Measurements from ENCODE around the gene ITGB3BP. TPM values are rescaled to one million over a fixed set of nuclear protein-coding genes. Genes with fewer than 3 reads are reported as not detected.

The ITGB3BP gene
- total and polyA plus RNA-seq, 5 donors from 2014 or later, result 11.3 to 29.9 (median 23.3) TPM

DNA sequence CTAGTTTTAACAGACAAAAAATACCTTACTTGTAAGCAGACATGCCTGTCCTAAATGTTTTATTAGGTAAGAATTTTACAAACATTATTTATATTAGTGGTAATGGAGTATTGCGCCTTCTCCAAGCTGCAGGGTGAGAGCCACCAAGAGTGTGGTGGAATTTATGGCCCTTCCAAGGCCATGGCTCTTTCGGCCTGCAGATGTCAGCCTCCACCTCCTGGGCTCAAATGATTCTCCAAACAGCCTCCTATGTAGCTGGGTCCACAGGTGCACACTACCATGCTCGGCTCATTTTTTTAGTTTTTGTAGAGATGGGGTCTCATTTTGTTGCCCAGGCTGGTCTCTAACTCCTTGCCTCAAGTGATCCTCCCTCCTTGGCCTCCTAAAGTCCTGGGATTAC lies 56.3 kb downstream of the ITGB3BP start:
- Mint-ChIP-seq H3K27ac (no peak overlapping the region), H3K4me1 (peaks cover 3 to 9% (median 5%) of the 10 kb centered on the region in 4 donors), H3K4me3 (no peak overlapping the region), H3K9me3 (peaks cover 0 to 12% (median 3%) of the 10 kb centered on the region in 7 donors), H3K27me3 (no peaks in the 10 kb centered on the region), H3K36me3 (peaks cover 19% of the 10 kb centered on the region)
- H3K9me3 ChIP-seq (ENCODE audit: control insufficient read depth in 2 of 2, low read length in 2 of 2), result peaks cover 4 to 6% of the 10 kb centered on the region in 2 experiments
- no peaks in the 10 kb centered on the region for H3K27me3 ChIP-seq (ENCODE audit: control insufficient read depth, insufficient read depth, low read length)
- no peak overlapping the region for H3K27ac ChIP-seq (ENCODE audit: insufficient read depth, low read length, poor library complexity, severe bottlenecking)
- no peaks in the 10 kb centered on the region for H3K4me1 ChIP-seq (ENCODE audit: control insufficient read depth, insufficient read depth, low read length, poor library complexity, severe bottlenecking)
- ATAC-seq (ENCODE audit: low read depth in 2 of 2), result no peak
- no peaks in the 10 kb centered on the region for H3K36me3 ChIP-seq (ENCODE audit: control insufficient read depth, insufficient read depth, low read length)
- H3K4me3 ChIP-seq (ENCODE audit: low read depth, low read length), result no peak overlapping the region
- no peak for DNase-seq

DNA sequence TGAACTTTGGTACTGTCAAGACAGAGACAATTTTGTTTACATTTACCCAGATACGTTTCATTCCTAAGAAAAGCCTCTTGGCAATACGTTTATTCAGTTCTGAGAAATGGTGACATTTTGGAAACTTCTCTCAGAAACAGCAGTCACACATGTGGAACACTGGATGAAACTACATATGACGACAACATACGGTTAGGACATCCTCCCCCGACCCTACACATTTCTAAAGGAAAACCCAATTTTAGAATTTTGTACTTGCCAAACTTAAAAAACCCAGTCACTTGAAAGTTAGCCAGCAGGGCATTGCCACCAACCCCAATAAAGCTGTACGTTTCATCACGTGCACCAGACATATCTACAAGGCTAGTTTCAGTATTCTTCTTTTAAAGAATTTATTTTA lies 56.8 kb downstream of the ITGB3BP start:
- Histone ChIP-seq H3K36me3 (ENCODE audit: control insufficient read depth, insufficient read depth, low read length) (no peaks in the 10 kb centered on the region), H3K9me3 (ENCODE audit: control insufficient read depth in 2 of 2, low read length in 2 of 2) (peaks cover 4 to 10% of the 10 kb centered on the region in 2 experiments), H3K27me3 (ENCODE audit: control insufficient read depth, insufficient read depth, low read length) (no peaks in the 10 kb centered on the region), H3K27ac (ENCODE audit: insufficient read depth, low read length, poor library complexity, severe bottlenecking) (no peak overlapping the region), H3K4me3 (ENCODE audit: low read depth, low read length) (no peak overlapping the region), H3K4me1 (ENCODE audit: control insufficient read depth, insufficient read depth, low read length, poor library complexity, severe bottlenecking) (no peaks in the 10 kb centered on the region)
- no peak overlapping the region for H3K4me3 Mint-ChIP-seq
- no peaks in the 10 kb centered on the region for H3K27me3 Mint-ChIP-seq
- H3K36me3 Mint-ChIP-seq, result peaks cover 20% of the 10 kb centered on the region
- ATAC-seq (ENCODE audit: low read depth in 2 of 2) (no peak), DNase-seq (no peak)
- H3K9me3 Mint-ChIP-seq, result peaks cover 0 to 15% (median 3%) of the 10 kb centered on the region in 7 donors
- H3K27ac Mint-ChIP-seq, result no peak overlapping the region
- H3K4me1 Mint-ChIP-seq, result peaks cover 3 to 9% (median 4%) of the 10 kb centered on the region in 4 donors

DNA sequence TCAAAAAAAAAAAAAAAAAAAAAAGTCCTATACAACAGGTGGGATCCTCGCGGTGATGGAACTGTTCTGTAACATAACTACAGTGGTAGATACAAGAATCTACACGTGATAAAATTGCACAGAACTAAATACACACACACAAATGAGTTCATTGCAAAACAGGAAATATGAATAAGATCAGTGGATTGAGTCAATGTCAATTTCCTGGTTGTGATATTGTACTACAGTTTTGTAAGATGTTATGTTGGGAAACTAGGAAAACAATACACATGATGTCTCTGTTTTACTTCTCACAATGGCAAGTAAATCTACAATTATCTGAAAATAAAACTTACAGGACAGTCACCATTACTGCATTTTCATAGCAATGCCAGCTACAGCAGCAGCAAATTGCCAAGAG lies 59.8 kb downstream of the ITGB3BP start:
- no peaks in the 10 kb centered on the region for H3K27me3 Mint-ChIP-seq
- H3K4me3 Mint-ChIP-seq, result no peak overlapping the region
- Histone ChIP-seq H3K4me1 (ENCODE audit: control insufficient read depth, insufficient read depth, low read length, poor library complexity, severe bottlenecking) (no peaks in the 10 kb centered on the region), H3K9me3 (ENCODE audit: control insufficient read depth in 2 of 2, low read length in 2 of 2) (peaks cover 4 to 10% of the 10 kb centered on the region in 2 experiments), H3K36me3 (ENCODE audit: control insufficient read depth, insufficient read depth, low read length) (no peaks in the 10 kb centered on the region), H3K4me3 (ENCODE audit: low read depth, low read length) (no peak overlapping the region), H3K27ac (ENCODE audit: insufficient read depth, low read length, poor library complexity, severe bottlenecking) (no peak overlapping the region), H3K27me3 (ENCODE audit: control insufficient read depth, insufficient read depth, low read length) (no peaks in the 10 kb centered on the region)
- peaks cover 3 to 9% (median 4%) of the 10 kb centered on the region in 4 donors for H3K4me1 Mint-ChIP-seq
- no peak overlapping the region for H3K27ac Mint-ChIP-seq
- peaks cover 0 to 13% (median 1%) of the 10 kb centered on the region in 7 donors for H3K9me3 Mint-ChIP-seq
- H3K36me3 Mint-ChIP-seq, result peaks cover 17% of the 10 kb centered on the region
- DNase-seq (peak in 1 of 3 donors; percentile 14), ATAC-seq (ENCODE audit: low read depth in 2 of 2) (peak in 1 of 2 donors; percentile 31)

DNA sequence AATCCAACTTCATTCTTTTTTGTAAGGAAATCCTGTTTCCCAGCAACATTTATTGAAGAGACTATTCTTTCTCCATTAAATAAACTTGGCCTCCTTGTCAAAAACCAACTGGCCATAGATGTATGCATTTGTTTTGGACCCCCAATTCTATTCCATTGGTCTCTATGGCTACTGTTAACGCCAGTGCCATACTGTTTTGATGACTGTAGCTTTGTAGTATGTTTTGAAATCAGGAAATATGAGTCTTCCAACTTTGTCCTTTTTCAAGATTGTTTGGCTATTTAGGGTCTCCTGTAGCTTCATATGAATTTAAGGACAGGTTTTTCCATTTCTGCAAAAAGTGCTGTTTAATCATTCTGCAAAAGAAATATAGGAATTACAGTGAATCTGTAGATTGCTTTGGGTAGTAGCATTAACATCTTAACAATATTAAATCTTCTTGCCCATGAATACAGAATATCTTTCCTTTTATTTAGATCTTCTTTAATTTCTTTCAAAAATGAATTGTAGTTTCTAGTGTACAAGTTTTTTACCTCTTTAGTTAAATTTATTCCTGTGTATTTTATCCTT lies 61.3 kb downstream of the ITGB3BP start:
- Mint-ChIP-seq H3K27ac (no peak overlapping the region), H3K27me3 (no peaks in the 10 kb centered on the region), H3K4me1 (peaks cover 3 to 9% (median 4%) of the 10 kb centered on the region in 4 donors), H3K4me3 (no peak overlapping the region), H3K9me3 (peaks cover 0 to 13% (median 1%) of the 10 kb centered on the region in 7 donors), H3K36me3 (peaks cover 21% of the 10 kb centered on the region)
- Histone ChIP-seq H3K27me3 (ENCODE audit: control insufficient read depth, insufficient read depth, low read length) (no peaks in the 10 kb centered on the region), H3K27ac (ENCODE audit: insufficient read depth, low read length, poor library complexity, severe bottlenecking) (no peak overlapping the region), H3K9me3 (ENCODE audit: control insufficient read depth in 2 of 2, low read length in 2 of 2) (peaks cover 4 to 10% of the 10 kb centered on the region in 2 experiments), H3K4me1 (ENCODE audit: control insufficient read depth, insufficient read depth, low read length, poor library complexity, severe bottlenecking) (no peaks in the 10 kb centered on the region), H3K36me3 (ENCODE audit: control insufficient read depth, insufficient read depth, low read length) (no peaks in the 10 kb centered on the region), H3K4me3 (ENCODE audit: low read depth, low read length) (no peak overlapping the region)
- no peak for ATAC-seq (ENCODE audit: low read depth in 2 of 2)
- DNase-seq, result no peak

DNA sequence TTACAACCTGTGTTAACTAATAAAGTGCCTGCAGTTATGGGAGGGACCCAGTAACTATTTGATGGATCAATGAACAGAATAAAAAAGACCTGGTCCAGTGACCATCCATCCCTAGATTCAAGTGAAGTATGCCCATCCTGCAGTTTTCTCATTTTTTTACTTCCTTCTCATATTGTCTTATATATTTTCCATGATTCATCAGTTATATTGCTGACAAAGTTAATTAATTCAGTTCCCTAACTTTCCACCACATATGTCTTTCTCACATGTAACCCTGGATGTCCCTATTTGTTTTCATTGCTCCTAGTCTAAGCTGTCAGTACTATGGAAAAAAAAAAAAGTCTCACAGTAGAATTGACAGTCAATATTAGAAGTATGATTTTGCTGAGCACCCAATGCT lies 64.3 kb downstream of the ITGB3BP start:
- H3K27ac ChIP-seq (ENCODE audit: insufficient read depth, low read length, poor library complexity, severe bottlenecking), result no peak overlapping the region
- no peaks in the 10 kb centered on the region for H3K4me1 ChIP-seq (ENCODE audit: control insufficient read depth, insufficient read depth, low read length, poor library complexity, severe bottlenecking)
- no peak overlapping the region for H3K27ac Mint-ChIP-seq
- H3K4me3 Mint-ChIP-seq, result no peak overlapping the region
- no peaks in the 10 kb centered on the region for H3K27me3 Mint-ChIP-seq
- H3K36me3 Mint-ChIP-seq, result peaks cover 21% of the 10 kb centered on the region
- ATAC-seq (ENCODE audit: low read depth in 2 of 2) (no peak), DNase-seq (no peak)
- H3K9me3 Mint-ChIP-seq, result peaks cover 0 to 13% (median 0%) of the 10 kb centered on the region in 7 donors
- H3K4me3 ChIP-seq (ENCODE audit: low read depth, low read length), result no peak overlapping the region
- no peaks in the 10 kb centered on the region for H3K27me3 ChIP-seq (ENCODE audit: control insufficient read depth, insufficient read depth, low read length)
- H3K4me1 Mint-ChIP-seq, result peaks cover 3 to 4% (median 4%) of the 10 kb centered on the region in 4 donors
- H3K9me3 ChIP-seq (ENCODE audit: control insufficient read depth in 2 of 2, low read length in 2 of 2), result peaks cover 4 to 10% of the 10 kb centered on the region in 2 experiments
- no peaks in the 10 kb centered on the region for H3K36me3 ChIP-seq (ENCODE audit: control insufficient read depth, insufficient read depth, low read length)

DNA sequence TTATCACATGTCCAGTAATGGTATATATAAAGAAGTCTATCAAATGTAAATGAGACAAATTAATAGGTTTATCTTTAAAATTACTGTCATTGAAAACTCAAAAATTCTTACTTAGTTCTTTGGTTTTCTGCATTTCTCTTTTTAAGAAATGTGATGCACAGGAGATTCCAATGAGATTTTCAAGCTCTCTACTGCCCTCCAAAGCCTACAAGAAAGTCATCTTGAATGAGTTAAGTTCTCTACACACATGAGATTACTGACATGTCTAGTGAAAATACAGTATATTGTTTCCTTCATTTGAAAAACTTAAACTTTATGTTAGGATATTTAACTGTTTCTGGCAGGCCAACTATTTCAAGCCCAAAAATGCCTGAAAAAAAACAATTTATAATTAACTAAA lies 68.8 kb downstream of the ITGB3BP start:
- no peaks in the 10 kb centered on the region for H3K36me3 ChIP-seq (ENCODE audit: control insufficient read depth, insufficient read depth, low read length)
- Mint-ChIP-seq H3K27me3 (no peaks in the 10 kb centered on the region), H3K4me3 (no peak overlapping the region), H3K27ac (no peak overlapping the region), H3K9me3 (peaks cover 0 to 1% (median 0%) of the 10 kb centered on the region in 7 donors), H3K36me3 (peaks cover 10% of the 10 kb centered on the region), H3K4me1 (no peaks in the 10 kb centered on the region)
- H3K4me3 ChIP-seq (ENCODE audit: low read depth, low read length), result no peak overlapping the region
- H3K4me1 ChIP-seq (ENCODE audit: control insufficient read depth, insufficient read depth, low read length, poor library complexity, severe bottlenecking), result no peaks in the 10 kb centered on the region
- ATAC-seq (ENCODE audit: low read depth in 2 of 2) (no peak), DNase-seq (peak in 1 of 3 donors; percentile 8)
- H3K27ac ChIP-seq (ENCODE audit: insufficient read depth, low read length, poor library complexity, severe bottlenecking), result no peak overlapping the region
- H3K27me3 ChIP-seq (ENCODE audit: control insufficient read depth, insufficient read depth, low read length), result no peaks in the 10 kb centered on the region
- H3K9me3 ChIP-seq (ENCODE audit: control insufficient read depth in 2 of 2, low read length in 2 of 2), result no peaks in the 10 kb centered on the region

DNA sequence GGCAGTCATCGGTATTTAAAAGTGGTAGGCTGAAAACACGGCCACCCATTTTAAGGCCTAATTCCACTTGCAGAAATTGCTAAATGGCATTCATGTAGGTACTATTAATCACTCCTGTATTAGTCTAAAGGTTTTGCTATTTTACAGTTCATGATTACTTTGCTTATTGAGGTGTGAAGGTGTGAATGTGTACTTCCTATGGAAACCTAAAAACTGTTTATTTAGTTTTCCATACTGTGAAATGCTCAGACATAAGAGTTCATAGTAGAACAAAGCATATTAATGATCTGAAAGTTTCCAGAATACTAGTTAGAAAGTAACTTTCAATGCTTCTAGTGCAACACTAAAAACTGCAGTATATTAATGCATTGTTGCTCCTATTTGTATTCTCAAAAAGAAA lies 69.8 kb downstream of the ITGB3BP start:
- no peaks in the 10 kb centered on the region for H3K4me1 Mint-ChIP-seq
- peak overlapping the region in 1 of 3 donors; percentile 56 for H3K27ac Mint-ChIP-seq
- H3K27me3 Mint-ChIP-seq, result no peaks in the 10 kb centered on the region
- H3K4me3 Mint-ChIP-seq, result no peak overlapping the region
- ATAC-seq (ENCODE audit: low read depth in 2 of 2) (no peak), DNase-seq (no peak)
- Histone ChIP-seq H3K4me3 (ENCODE audit: low read depth, low read length) (no peak overlapping the region), H3K9me3 (ENCODE audit: control insufficient read depth in 2 of 2, low read length in 2 of 2) (no peaks in the 10 kb centered on the region), H3K4me1 (ENCODE audit: control insufficient read depth, insufficient read depth, low read length, poor library complexity, severe bottlenecking) (no peaks in the 10 kb centered on the region), H3K27ac (ENCODE audit: insufficient read depth, low read length, poor library complexity, severe bottlenecking) (no peak overlapping the region), H3K36me3 (ENCODE audit: control insufficient read depth, insufficient read depth, low read length) (no peaks in the 10 kb centered on the region), H3K27me3 (ENCODE audit: control insufficient read depth, insufficient read depth, low read length) (no peaks in the 10 kb centered on the region)
- peaks cover 4% of the 10 kb centered on the region for H3K36me3 Mint-ChIP-seq
- H3K9me3 Mint-ChIP-seq, result no peaks in the 10 kb centered on the region

DNA sequence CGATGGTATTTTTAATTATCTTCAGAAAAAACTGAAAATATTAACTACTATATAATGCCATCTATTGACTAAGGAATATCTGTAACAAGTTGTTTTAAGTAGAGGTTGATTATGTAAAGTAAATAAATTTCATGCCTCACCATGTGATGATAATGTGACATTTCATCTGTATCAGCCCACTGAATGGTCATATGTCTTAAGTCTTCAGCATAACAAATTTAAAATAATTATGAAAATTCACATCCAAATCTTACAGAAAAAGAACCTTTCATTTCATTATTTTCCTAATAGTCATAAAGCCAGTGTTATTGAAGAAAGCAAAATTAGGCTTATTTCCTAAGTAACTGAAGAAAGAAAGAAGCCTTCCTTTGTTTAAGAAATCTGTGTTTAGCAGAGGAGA lies 72.6 kb downstream of the ITGB3BP start:
- no peak overlapping the region for H3K4me3 ChIP-seq (ENCODE audit: low read depth, low read length)
- DNase-seq (no peak), ATAC-seq (ENCODE audit: low read depth in 2 of 2) (no peak)
- H3K27ac ChIP-seq (ENCODE audit: insufficient read depth, low read length, poor library complexity, severe bottlenecking), result no peak overlapping the region
- H3K27me3 Mint-ChIP-seq, result no peaks in the 10 kb centered on the region
- no peak overlapping the region for H3K4me3 Mint-ChIP-seq
- no peak overlapping the region for H3K27ac Mint-ChIP-seq
- H3K9me3 ChIP-seq (ENCODE audit: control insufficient read depth in 2 of 2, low read length in 2 of 2), result no peaks in the 10 kb centered on the region
- no peaks in the 10 kb centered on the region for H3K27me3 ChIP-seq (ENCODE audit: control insufficient read depth, insufficient read depth, low read length)
- no peaks in the 10 kb centered on the region for H3K4me1 ChIP-seq (ENCODE audit: control insufficient read depth, insufficient read depth, low read length, poor library complexity, severe bottlenecking)
- H3K36me3 Mint-ChIP-seq, result peaks cover 3% of the 10 kb centered on the region
- peaks cover 0 to 1% (median 0%) of the 10 kb centered on the region in 7 donors for H3K9me3 Mint-ChIP-seq
- H3K36me3 ChIP-seq (ENCODE audit: control insufficient read depth, insufficient read depth, low read length), result no peaks in the 10 kb centered on the region
- H3K4me1 Mint-ChIP-seq, result no peaks in the 10 kb centered on the region

Data from CD4-positive, CD25-positive, alpha-beta regulatory T cell (primary cell).